HCT116 (cell line): ENCODE measurements around the gene RNF113B. TPM values are rescaled to one million over a fixed set of nuclear protein-coding genes. Genes with fewer than 3 reads are reported as not detected.

ENCODE experiments used
- ATAC-seq: fragments of 200-7000 bp; cut with Tn5 transposase; 2 replicates; pipeline ENCODE4 v1.9.1; 2020; ENCODE audit warnings: mild to moderate bottlenecking, moderate library complexity
- BruUV-seq: library from RNA; stranded (reverse); fragments of 400-500 nt; replicated peaks from 2 replicates; lab custom pipeline; 2021; lab: Mats Ljungman, UMichigan
- CTCF ChIA-PET: fragments of 300-600 bp; sonication (Branson Sonifier 250); formaldehyde crosslinking; loops from one replicate; lab custom pipeline; 2021; ENCODE audit warnings: antibody characterized with exemption; lab: Charles Lee
- POLR2A ChIA-PET: fragments of 300-600, 350-600 bp; sonication (Branson Sonifier 250); formaldehyde crosslinking; loops from one replicate; lab custom pipeline; 2021; ENCODE audit warnings: antibody characterized with exemption; lab: Charles Lee
- RAD21 ChIA-PET, 2 experiments: fragments of 300-600 bp; sonication (Branson Sonifier 250); formaldehyde crosslinking; loops; one replicate each; lab custom pipeline; 2023; ENCODE audit warnings: low total read pairs in 2 of 2; ENCODE audit not compliant: uncharacterized antibody in 2 of 2, unreplicated experiment in 2 of 2, low non-redundant PET in 1 of 2; lab: Charles Lee
- DNase-seq: peaks from one replicate; pipeline ENCODE4 v3.0.0-alpha.2; 2010; ENCODE audit warnings: low read depth, low spot score
- H2AFZ ChIP-seq: fragments of 200-600 bp; shearing (Covaris generic), sonication (generic); 2 replicates; pipeline ENCODE4 v1.6.1; 2017; ENCODE audit warnings: low read depth, mixed run types, mixed read lengths, antibody characterized with exemption, low read length; ENCODE audit not compliant: poor library complexity, severe bottlenecking
- H3K27ac ChIP-seq: 2 replicates; pipeline ENCODE4 v1.5.1; 2012; ENCODE audit warnings: low read depth, low read length
- H3K27me3 ChIP-seq: fragments of 200-600 bp; sonication (generic); 2 replicates; pipeline ENCODE4 v1.6.1; 2016; ENCODE audit warnings: mixed run types, low read length, mixed read lengths; ENCODE audit not compliant: insufficient read depth
- H3K36me3 ChIP-seq, 2 experiments: fragments of 200-500 bp in 1 of 2; fragments of 200-600 bp in 1 of 2; sonication (Bioruptor generic) in 1 of 2; sonication (generic) in 1 of 2; 2 replicates each; pipeline versions ENCODE4 v1.5.1 to v1.6.1; 2014 to 2016; ENCODE audit warnings: low read length in 2 of 2, inconsistent platforms in 1 of 2, mixed read lengths in 1 of 2, mixed run types in 1 of 2; ENCODE audit not compliant: insufficient read depth in 2 of 2, control insufficient read depth in 1 of 2
- H3K4me1 ChIP-seq, 2 experiments: fragments of 200-600 bp in 1 of 2; sonication (generic) in 1 of 2; 2 replicates each; pipeline versions ENCODE4 v1.5.1 to v1.6.1; 2012 to 2017; ENCODE audit warnings: low read length in 2 of 2, inconsistent platforms in 1 of 2, mild to moderate bottlenecking in 1 of 2, mixed read lengths in 1 of 2, mixed run types in 1 of 2, moderate library complexity in 1 of 2; ENCODE audit not compliant: insufficient read depth in 2 of 2, control insufficient read depth in 1 of 2
- H3K4me2 ChIP-seq: fragments of 200-600 bp; sonication (generic); 2 replicates; pipeline ENCODE4 v1.6.1; 2017; ENCODE audit warnings: mixed run types, low read length, mixed read lengths
- H3K4me3 ChIP-seq, 2 experiments: fragments of 200-600 bp in 1 of 2; sonication (generic) in 1 of 2; replicated peaks in 1 of 2; 2 replicates each; pipeline ENCODE4 v1.5.1; 2011 to 2016; ENCODE audit warnings: low read length in 2 of 2, control low read depth in 1 of 2, low read depth in 1 of 2, mild to moderate bottlenecking in 1 of 2, mixed read lengths in 1 of 2, mixed run types in 1 of 2
- H3K79me2 ChIP-seq: fragments of 200-600 bp; sonication (generic); 2 replicates; pipeline ENCODE4 v1.6.1; 2017; ENCODE audit warnings: mild to moderate bottlenecking, mixed run types, low read length, moderate library complexity, mixed read lengths; ENCODE audit not compliant: insufficient read depth
- H3K9ac ChIP-seq: fragments of 200-600 bp; sonication (generic); 2 replicates; pipeline ENCODE4 v1.6.1; 2016; ENCODE audit warnings: low read length, mixed read lengths
- H3K9me2 ChIP-seq: fragments of 200-600 bp; sonication (generic), shearing (Covaris generic); 2 replicates; pipeline ENCODE4 v1.6.1; 2017; ENCODE audit warnings: mixed run types, mild to moderate bottlenecking, moderate library complexity; ENCODE audit not compliant: insufficient read depth
- H3K9me3 ChIP-seq, 2 experiments: fragments of 200-500 bp in 1 of 2; fragments of 200-600 bp in 1 of 2; sonication (Bioruptor generic) in 1 of 2; sonication (generic) in 1 of 2; 2 replicates each; pipeline ENCODE4 v1.6.1; 2014 to 2017; ENCODE audit warnings: low read length in 2 of 2, mixed read lengths in 2 of 2, inconsistent platforms in 1 of 2, low read depth in 1 of 2, mild to moderate bottlenecking in 1 of 2, mixed run types in 1 of 2, moderate library complexity in 1 of 2; ENCODE audit not compliant: control insufficient read depth in 1 of 2, insufficient read depth in 1 of 2
- H4K20me1 ChIP-seq: fragments of 200-600 bp; sonication (generic), shearing (Covaris generic); 2 replicates; pipeline ENCODE4 v1.6.1; 2017; ENCODE audit warnings: mixed run types, mild to moderate bottlenecking, moderate library complexity; ENCODE audit not compliant: insufficient read depth
- CEBPB ChIP-seq: IDR thresholded peaks from 2 replicates; pipeline ENCODE4 v1.6.1; 2012; ENCODE audit warnings: low read depth
- EGR1 ChIP-seq: IDR thresholded peaks from 2 replicates; pipeline ENCODE4 v1.6.1; 2012; ENCODE audit warnings: low read depth
- ELF1 ChIP-seq: IDR thresholded peaks from 2 replicates; pipeline ENCODE4 v1.6.1; 2012; ENCODE audit warnings: low read depth, borderline replicate concordance
- MAX ChIP-seq: IDR thresholded peaks from 2 replicates; pipeline ENCODE4 v1.6.1; 2012
- POLR2A ChIP-seq: IDR thresholded peaks from 2 replicates; pipeline ENCODE4 v1.7.0; 2011; ENCODE audit warnings: borderline replicate concordance; ENCODE audit not compliant: insufficient read depth, insufficient read length; ENCODE audit errors: extremely low read depth
- POLR2AphosphoS5 ChIP-seq: IDR thresholded peaks from 2 replicates; pipeline ENCODE4 v1.6.1; 2011; ENCODE audit warnings: mild to moderate bottlenecking, low read depth, low read length, moderate library complexity
- REST ChIP-seq: IDR thresholded peaks from 2 replicates; pipeline ENCODE4 v1.6.1; 2012; ENCODE audit warnings: low read depth
- SIN3A ChIP-seq: IDR thresholded peaks from 2 replicates; pipeline ENCODE4 v1.6.1; 2012; ENCODE audit warnings: low read depth
- SRF ChIP-seq: IDR thresholded peaks from 2 replicates; pipeline ENCODE4 v1.6.1; 2012; ENCODE audit warnings: low read depth
- TCF7L2 ChIP-seq: IDR thresholded peaks from 2 replicates; pipeline ENCODE4 v1.7.0; 2011; ENCODE audit warnings: borderline replicate concordance, inconsistent platforms; ENCODE audit not compliant: insufficient read depth, insufficient read length; ENCODE audit errors: extremely low read depth
- YY1 ChIP-seq: IDR thresholded peaks from 2 replicates; pipeline ENCODE4 v1.6.1; 2011; ENCODE audit warnings: low read length, low read depth, moderate library complexity, mild to moderate bottlenecking; ENCODE audit not compliant: insufficient replicate concordance; ENCODE audit errors: extremely low read depth
- ZFX ChIP-seq: fragments of 450-650 bp; IDR thresholded peaks from 2 replicates; pipeline ENCODE4 v1.6.1; 2017
- ZNF274 ChIP-seq: fragments of 200-500 bp; sonication (Bioruptor generic); IDR thresholded peaks from 2 replicates; pipeline ENCODE4 v1.6.1; 2014; ENCODE audit warnings: mild to moderate bottlenecking, low read depth, low read length, inconsistent platforms
- intact Hi-C: fragments of 100-400 bp; cut with micrococcal nuclease; formaldehyde crosslinking; loops from 2 replicates; pipeline ENCODE4 v1.10.0; 2022
- total RNA-seq: library from RNA; stranded (reverse); gene quantifications from one replicate; pipeline ENCODE4 v1.2.1, GENCODE V29; 2021; ENCODE audit not compliant: unreplicated experiment
- TF ChIP-seq, protein P1 (sequence below): IDR thresholded peaks from 2 replicates; pipeline ENCODE4 v1.6.1; 2012

RNF113B gene
- total RNA-seq, 1 experiment from 2014 or later: not detected

- Histone ChIP-seq H3K9ac (no peak overlapping the region), H3K9me3 (peaks cover 0 to 10% of the 10 kb centered on the region in 2 experiments; a peak in 3 of 4 replicates), H2AFZ (no peak overlapping the region), H3K4me1 (no peaks in the 10 kb centered on the region; a peak in 1 of 4 replicates), H3K36me3 (no peaks in the 10 kb centered on the region), H3K4me2 (no peak overlapping the region), H4K20me1 (no peaks in the 10 kb centered on the region), H3K4me3 (no peak overlapping the region), H3K79me2 (no peaks in the 10 kb centered on the region), H3K27me3 (no peaks in the 10 kb centered on the region), H3K27ac (no peak overlapping the region), H3K9me2 (no peaks in the 10 kb centered on the region)
- no peak for DNase-seq
- intact Hi-C loops: no loop called here
- TF ChIP-seq TCF7L2 (no peak), POLR2AphosphoS5 (no peak), YY1 (no peak), ZNF274 (no peak)
- TF ChIP-seq, protein P1, sequence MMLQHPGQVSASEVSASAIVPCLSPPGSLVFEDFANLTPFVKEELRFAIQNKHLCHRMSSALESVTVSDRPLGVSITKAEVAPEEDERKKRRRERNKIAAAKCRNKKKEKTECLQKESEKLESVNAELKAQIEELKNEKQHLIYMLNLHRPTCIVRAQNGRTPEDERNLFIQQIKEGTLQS: no peak
- CTCF ChIA-PET: no interaction called here
- ATAC-seq: no peak
- RAD21 ChIA-PET: no interaction called here
- POLR2A ChIA-PET: no interaction called here
- BruUV-seq: no TSS peak
These were observed 30.3 kb upstream of the RNF113B start for GRCh38 chr13:98207416-98207815.

DNA sequence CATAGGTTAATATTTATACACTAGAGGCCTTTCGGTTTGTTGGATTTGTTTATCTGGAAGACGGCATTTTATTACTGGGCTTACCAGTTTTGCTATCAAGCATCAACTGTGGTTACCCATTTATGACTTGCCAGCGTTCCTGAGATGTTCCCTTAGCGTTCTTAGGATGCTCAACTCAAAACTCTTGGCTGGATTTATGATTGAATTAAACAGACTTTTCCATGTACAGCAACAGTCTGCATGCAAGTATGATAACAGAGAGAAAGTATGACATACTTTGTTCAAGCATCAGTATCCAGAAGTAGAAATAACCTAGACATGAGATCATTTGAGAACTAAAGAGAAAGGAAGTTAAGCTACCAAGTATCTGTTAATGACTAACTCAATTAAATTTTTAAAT, 29.9 kb upstream of the RNF113B start:
- no peak overlapping the region for H3K4me2 ChIP-seq
- ATAC-seq (no peak), DNase-seq (no peak)
- no peak overlapping the region for H3K4me3 ChIP-seq
- no peaks in the 10 kb centered on the region for H4K20me1 ChIP-seq
- TF ChIP-seq SIN3A: no peak
- no peak for TF ChIP-seq POLR2A
- no peak for TF ChIP-seq ZFX
- no peak for TF ChIP-seq EGR1
- no peak for TF ChIP-seq MAX
- no peak for TF ChIP-seq ZNF274
- TF ChIP-seq REST: no peak
- no peak for TF ChIP-seq CEBPB
- no peak for TF ChIP-seq SRF
- TF ChIP-seq ELF1: no peak
- no peaks in the 10 kb centered on the region for H3K4me1 ChIP-seq
- H3K9ac ChIP-seq: no peak overlapping the region
- H3K79me2 ChIP-seq: no peaks in the 10 kb centered on the region
- intact Hi-C loops: no loop called here
- no peaks in the 10 kb centered on the region for H3K9me2 ChIP-seq
- CTCF ChIA-PET: no interaction called here
- H3K27me3 ChIP-seq: no peaks in the 10 kb centered on the region
- peaks cover 0 to 10% of the 10 kb centered on the region in 2 experiments; a peak in 3 of 4 replicates for H3K9me3 ChIP-seq
- no TSS peak for BruUV-seq
- POLR2A ChIA-PET: no interaction called here
- no peak overlapping the region for H3K27ac ChIP-seq
- H3K36me3 ChIP-seq: no peaks in the 10 kb centered on the region
- H2AFZ ChIP-seq: no peak overlapping the region
- RAD21 ChIA-PET: no interaction called here
